HG03095 (cell line): Measurements from ENCODE around the gene TMPRSS7.
"Not testable (repeated sequence)": the region's sequence is repeated elsewhere in the genome, so short reads cannot be mapped to it uniquely, and the experiment has no call there.

Source experiments
- ATAC-seq: cut with Tn5 transposase; IDR thresholded peaks from one replicate; pipeline ENCODE4 v1.9.1; 2021; ENCODE audit warnings: moderate library complexity; ENCODE audit not compliant: unreplicated experiment

Gene TMPRSS7

GRCh38 chr3:112012205-112012992 lies 22.1 kb upstream of the TMPRSS7 start:
- no peak for ATAC-seq

- peak; percentile 83 for ATAC-seq
Observed at GRCh38 chr3:112013058-112013783, 21.3 kb upstream of the TMPRSS7 start.

GRCh38 chr3:112013784-112014143 lies 20.8 kb upstream of the TMPRSS7 start:
- peak; percentile 26 for ATAC-seq

- ATAC-seq: no peak
Observed at GRCh38 chr3:112017091-112017490, 17.4 kb upstream of the TMPRSS7 start.

GRCh38 chr3:112018712-112019111 lies 15.8 kb upstream of the TMPRSS7 start:
- ATAC-seq: no peak

- ATAC-seq: no peak
Observed at GRCh38 chr3:112019716-112020115, 14.8 kb upstream of the TMPRSS7 start.

GRCh38 chr3:112020674-112021085 lies 13.9 kb upstream of the TMPRSS7 start:
- ATAC-seq: no peak

- ATAC-seq: no peak
Observed at GRCh38 chr3:112027142-112027541, 7.4 kb upstream of the TMPRSS7 start.

GRCh38 chr3:112027826-112028225 lies 6.7 kb upstream of the TMPRSS7 start:
- no peak for ATAC-seq

- ATAC-seq: no peak
Observed at GRCh38 chr3:112030901-112031300, 3.6 kb upstream of the TMPRSS7 start.

- ATAC-seq: no peak
Observed at GRCh38 chr3:112032098-112032731, 2.3 kb upstream of the TMPRSS7 start.

- ATAC-seq: no peak
Observed at GRCh38 chr3:112035241-112035640, 705 bp downstream of the TMPRSS7 start.

- not testable (repeated sequence) for ATAC-seq
Observed at GRCh38 chr3:112037194-112037593, 2.7 kb downstream of the TMPRSS7 start.

GRCh38 chr3:112038863-112039262 lies 4.3 kb downstream of the TMPRSS7 start:
- no peak for ATAC-seq

GRCh38 chr3:112041321-112041720 lies 6.8 kb downstream of the TMPRSS7 start:
- ATAC-seq: no peak

- no peak for ATAC-seq
Observed at GRCh38 chr3:112042842-112043280, 8.3 kb downstream of the TMPRSS7 start.

GRCh38 chr3:112043621-112044201 lies 9.2 kb downstream of the TMPRSS7 start:
- ATAC-seq: peak; percentile 81

GRCh38 chr3:112046599-112046998 lies 12.1 kb downstream of the TMPRSS7 start:
- no peak for ATAC-seq

GRCh38 chr3:112047264-112047663 lies 12.7 kb downstream of the TMPRSS7 start:
- ATAC-seq: no peak

GRCh38 chr3:112048911-112049310 lies 14.4 kb downstream of the TMPRSS7 start:
- no peak for ATAC-seq

- ATAC-seq: no peak
Observed at GRCh38 chr3:112053229-112053628, 18.7 kb downstream of the TMPRSS7 start.
